GM20000 (cell line): ENCODE data around the gene UGDH.
"Not testable (repeated sequence)": the region's sequence is repeated elsewhere in the genome, so short reads cannot be mapped to it uniquely, and the experiment has no call there.

Experiments used
- DNase-seq: peaks from one replicate; pipeline ENCODE4 v3.0.0; 2012; ENCODE audit warnings: low spot score
- CTCF ChIP-seq: IDR thresholded peaks from 2 replicates; pipeline ENCODE4 v1.5.1; 2012; ENCODE audit warnings: mild to moderate bottlenecking, control low read depth; ENCODE audit errors: extremely low read depth, missing control alignments

UGDH gene

GRCh38 chr4:39563346-39563847 lies 36.2 kb upstream of the UGDH start:
- DNase-seq, result no peak
- no peak for TF ChIP-seq CTCF

DNA sequence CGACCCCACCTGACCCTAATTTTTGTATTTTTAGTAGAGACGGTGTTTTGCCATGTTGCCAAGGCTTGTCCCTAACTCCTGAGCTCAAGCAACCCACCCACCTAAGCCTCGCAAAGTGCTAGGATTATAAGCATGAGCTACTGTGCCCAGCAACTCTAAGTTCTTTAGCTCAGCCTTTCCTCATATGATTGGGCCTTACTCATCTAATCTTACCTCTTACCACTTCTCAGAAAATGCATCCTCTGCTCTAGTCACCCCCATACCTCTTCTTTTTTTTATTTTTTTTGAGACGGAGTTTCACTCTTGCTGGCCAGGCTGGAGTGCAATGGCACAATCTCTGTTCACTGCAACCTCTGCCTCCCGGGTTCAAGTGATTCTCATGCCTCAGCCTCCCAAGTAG lies 35.6 kb upstream of the UGDH start:
- no peak for TF ChIP-seq CTCF
- DNase-seq, result no peak

DNA sequence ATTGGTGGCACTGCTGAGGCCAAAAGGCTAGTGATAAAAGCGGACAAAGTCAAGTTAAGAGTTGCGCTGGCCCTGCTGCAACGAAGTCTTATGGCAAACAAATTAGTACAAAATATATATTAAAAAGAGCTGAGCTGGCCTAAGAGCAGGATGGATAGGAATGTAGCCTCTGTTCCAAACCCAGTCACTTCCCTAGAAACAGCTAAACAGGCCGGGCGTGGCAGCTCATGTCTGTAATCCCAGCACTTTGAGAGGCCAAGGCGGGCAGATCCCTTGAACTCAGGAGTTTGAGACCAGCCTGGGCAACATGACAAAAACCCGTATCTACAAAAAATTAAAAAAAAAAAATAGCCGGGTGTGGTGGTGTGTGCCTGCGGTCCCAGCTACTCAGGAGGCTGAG lies 32.4 kb upstream of the UGDH start:
- no peak for TF ChIP-seq CTCF
- no peak for DNase-seq

GRCh38 chr4:39555472-39555871 lies 28.2 kb upstream of the UGDH start:
- DNase-seq, result no peak
- no peak for TF ChIP-seq CTCF

DNA sequence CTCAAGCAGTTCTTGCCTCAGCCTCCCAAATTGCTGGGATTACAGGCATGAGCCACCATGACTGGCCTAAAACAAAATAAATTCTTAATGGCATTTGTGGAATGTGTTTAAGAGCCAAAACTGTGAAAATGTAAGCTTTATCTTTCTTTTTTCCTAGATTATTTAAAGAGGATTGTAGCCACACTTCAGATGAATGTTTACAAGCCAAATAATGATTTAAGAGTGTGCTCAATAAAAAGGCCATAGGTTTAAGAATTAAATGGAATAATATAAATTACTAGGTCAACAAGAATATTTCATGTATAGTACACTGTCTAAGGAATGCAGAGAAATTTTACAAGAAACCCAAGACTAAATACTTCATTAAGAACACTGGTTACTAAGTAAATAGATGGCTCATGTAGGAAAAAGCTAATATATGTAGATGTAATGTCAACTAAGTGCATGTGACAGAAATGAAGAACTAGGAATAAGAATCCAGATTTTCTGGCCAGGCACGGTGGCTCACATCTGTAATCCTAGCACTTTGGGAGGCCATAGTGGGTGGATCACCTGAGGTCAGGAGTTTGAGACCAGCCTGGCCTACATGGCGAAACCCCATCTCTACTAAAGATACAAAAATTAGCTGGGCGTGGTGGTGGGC lies 21.3 kb upstream of the UGDH start:
- no peak for DNase-seq
- TF ChIP-seq CTCF, result no peak

GRCh38 chr4:39544580-39545315 lies 17.5 kb upstream of the UGDH start:
- no peak for DNase-seq
- no peak for TF ChIP-seq CTCF

DNA sequence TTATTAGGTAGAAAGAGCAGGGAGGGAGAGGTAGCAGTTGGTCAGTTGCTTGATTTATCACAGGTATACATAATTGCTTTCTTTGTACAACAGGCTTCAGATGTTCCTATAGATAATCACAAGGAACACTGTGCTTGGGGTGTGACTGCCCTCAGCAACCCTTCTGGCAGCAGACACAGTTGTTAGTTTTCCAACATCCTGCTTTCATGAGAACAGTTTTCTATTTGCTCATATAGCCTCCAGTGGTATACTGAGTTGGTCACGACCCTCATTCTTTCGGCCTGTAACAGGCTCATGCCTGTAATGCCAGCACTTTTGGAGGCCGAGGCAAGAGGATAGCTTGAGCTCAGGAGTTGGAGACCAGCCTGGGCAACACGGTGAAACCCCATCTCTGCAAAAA lies 16.8 kb upstream of the UGDH start:
- not testable (repeated sequence) for DNase-seq

GRCh38 chr4:39543034-39543433 lies 15.8 kb upstream of the UGDH start:
- no peak for TF ChIP-seq CTCF
- DNase-seq, result no peak
